ENCODE results near the gene TESPA1. TPM values are rescaled to one million over a fixed set of nuclear protein-coding genes. Genes with fewer than 3 reads are reported as not detected.

Gene TESPA1
- total and polyA plus RNA-seq, 2 of the 8 experiments (the other 6 are each of a cell fraction or from before 2014, with no cell fraction given) = not detected

DNA sequence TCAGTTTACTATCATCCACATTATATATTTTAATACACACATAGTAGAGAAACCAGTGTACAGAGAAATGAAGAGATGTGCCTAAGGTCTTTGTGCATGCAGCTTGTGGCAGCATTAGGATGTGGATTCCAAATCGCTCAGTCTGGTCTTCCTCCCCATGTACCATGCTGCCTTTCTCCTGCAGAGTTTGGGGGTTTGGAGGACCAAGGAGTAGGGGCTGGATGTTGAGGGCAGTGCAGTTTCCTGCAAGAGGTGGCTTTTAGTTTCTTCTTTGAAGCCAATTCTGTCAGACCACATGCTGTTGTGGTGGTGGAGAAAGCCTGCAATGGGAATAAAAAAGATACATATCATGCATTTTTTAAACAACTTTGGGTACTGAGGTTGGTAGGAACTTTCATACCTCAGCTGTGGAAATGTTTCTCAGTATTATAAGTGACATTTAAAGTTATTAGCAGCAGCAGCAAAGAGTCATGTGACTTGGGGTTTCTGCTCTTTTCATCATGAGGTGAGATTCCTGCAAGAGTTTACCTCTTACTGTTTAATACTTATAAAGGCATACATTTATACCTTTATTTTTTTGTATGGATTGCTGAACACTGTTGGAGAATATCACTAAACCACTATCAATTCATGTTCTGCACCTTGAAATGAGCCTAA, 34.4 kb downstream of the TESPA1 start:
- WGBS, 2 experiments (ENCODE audit: extremely low coverage in 1 of 2, insufficient coverage in 1 of 2, insufficient read length in 1 of 2, insufficient replicate concordance in 2 of 2, low coverage in 1 of 2, low lambda C conversion rate in 2 of 2, missing lambda C conversion rate in 1 of 2) = 100% methylated on average over 1 of the region's 1 CpG; no CpG with 5 or more reads in 1 of the 2 experiments
- no peak overlapping the region for H3K18ac ChIP-seq (ENCODE audit: extremely low read depth, low read length)
- DNase-seq (ENCODE audit: low read depth in 1 of 2, low spot score in 2 of 2) = no peak
- H2AFZ ChIP-seq (ENCODE audit: low read length) = no peak overlapping the region
- H2BK5ac ChIP-seq (ENCODE audit: low read depth, low read length) = no peak overlapping the region
- no peak overlapping the region for H3K23ac ChIP-seq (ENCODE audit: insufficient read length)
- no peak overlapping the region for H4K5ac ChIP-seq (ENCODE audit: insufficient read length, low read depth, low read length)
- H4K91ac ChIP-seq (replicated peaks; ENCODE audit: insufficient read length, low read length) = no peak overlapping the region
- H2BK120ac ChIP-seq (replicated peaks; ENCODE audit: low read depth, low read length) = no peak overlapping the region
- H3K4me1 ChIP-seq (replicated peaks in 1 of 4; ENCODE audit: control insufficient read depth in 3 of 4, insufficient read depth in 4 of 4, low read length in 3 of 4) = no peaks in the 10 kb centered on the region; a peak in 1 of 7 replicates
- FAIRE-seq = no peak
- H3K79me1 ChIP-seq (ENCODE audit: low read depth, low read length) = no peaks in the 10 kb centered on the region
- H3K4ac ChIP-seq (replicated peaks; ENCODE audit: insufficient read length, low read depth, low read length) = no peak overlapping the region
- no peak overlapping the region for H3K14ac ChIP-seq (ENCODE audit: insufficient read length)
- H4K8ac ChIP-seq (ENCODE audit: extremely low read depth, insufficient read depth, low read length) = no peak overlapping the region
- H3K56ac ChIP-seq (replicated peaks; ENCODE audit: insufficient read length, low read depth, low read length) = no peak overlapping the region
- H2AK5ac ChIP-seq (ENCODE audit: low read depth, low read length) = no peak overlapping the region
- no peak overlapping the region for H3K4me3 ChIP-seq (ENCODE audit: extremely low read depth in 1 of 4, insufficient read depth in 2 of 4, low read depth in 3 of 4, low read length in 4 of 4)
- H2BK12ac ChIP-seq (ENCODE audit: low read depth, low read length) = no peak overlapping the region
- no peak overlapping the region for H2BK15ac ChIP-seq (ENCODE audit: low read length)
- no peak overlapping the region for H3K4me2 ChIP-seq (ENCODE audit: insufficient read depth in 1 of 2, low read depth in 2 of 2, low read length in 2 of 2)
- ChIA-PET POLR2A (ENCODE audit: partially characterized antibody) (no interaction called here), CTCF (ENCODE audit: partially characterized antibody) (interaction anchor here (0.6 to 1.3 kb wide), 2 partner anchors 201 to 362 kb away, joined by 3 to 4 read pairs; no protein-coding TSS in a partner anchor)
- no peaks in the 10 kb centered on the region for H3K36me3 ChIP-seq (ENCODE audit: control insufficient read depth in 2 of 4, insufficient read depth in 4 of 4, low read length in 3 of 4)
- H3K23me2 ChIP-seq (ENCODE audit: low read depth, low read length) = no peaks in the 10 kb centered on the region; the same call in 1 of the 2 replicates
- no peak overlapping the region for H2BK20ac ChIP-seq (ENCODE audit: low read length)
- no peak overlapping the region for H3K9ac ChIP-seq (replicated peaks in 1 of 4; ENCODE audit: extremely low read depth in 1 of 4, low read depth in 3 of 4, low read length in 3 of 4)
- H3K27ac ChIP-seq (ENCODE audit: low read depth, low read length) = no peak overlapping the region
- no peaks in the 10 kb centered on the region for H3K79me2 ChIP-seq (ENCODE audit: control insufficient read depth in 1 of 2, insufficient read depth in 2 of 2, low read length in 2 of 2)
- no peaks in the 10 kb centered on the region for H3K27me3 ChIP-seq (replicated peaks in 1 of 4; ENCODE audit: control insufficient read depth in 3 of 4, extremely low read depth in 1 of 4, insufficient read depth in 3 of 4, low read length in 3 of 4)
- no peaks in the 10 kb centered on the region for H3K9me3 ChIP-seq (ENCODE audit: insufficient read depth in 2 of 2, low read depth in 1 of 2, low read length in 1 of 2)
- no peaks in the 10 kb centered on the region for H4K20me1 ChIP-seq (replicated peaks in 1 of 2; ENCODE audit: control insufficient read depth in 1 of 2, insufficient read depth in 2 of 2, low read length in 2 of 2)
- TF ChIP-seq SRF (IDR thresholded peaks at IDR 0.05; ENCODE audit: low read depth, low read length) = no peak
- TF ChIP-seq, protein P1, sequence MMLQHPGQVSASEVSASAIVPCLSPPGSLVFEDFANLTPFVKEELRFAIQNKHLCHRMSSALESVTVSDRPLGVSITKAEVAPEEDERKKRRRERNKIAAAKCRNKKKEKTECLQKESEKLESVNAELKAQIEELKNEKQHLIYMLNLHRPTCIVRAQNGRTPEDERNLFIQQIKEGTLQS (IDR thresholded peaks at IDR 0.05; ENCODE audit: insufficient read depth, low read depth, low read length) = no peak
- TF ChIP-seq TEAD4 (IDR thresholded peaks at IDR 0.05; ENCODE audit: low read depth, low read length) = no peak
- no peak for TF ChIP-seq HDAC2 (IDR thresholded peaks at IDR 0.05; ENCODE audit: borderline replicate concordance in 1 of 2, low read depth in 2 of 2, low read length in 2 of 2)
